ENCODE measurements around the gene PTPN11. TPM values are rescaled to one million over a fixed set of nuclear protein-coding genes. Genes with fewer than 3 reads are reported as not detected.

PTPN11 gene
- polyA plus RNA-seq, 1 experiment = 137 TPM

GRCh38 chr12:112523856-112524255, 105.1 kb downstream of the PTPN11 start:
- Histone ChIP-seq H3K27me3 (ENCODE audit: control insufficient read depth, insufficient read depth, low read length) (no peaks in the 10 kb centered on the region), H3K4me3 (ENCODE audit: low read depth, low read length) (no peak overlapping the region), H3K27ac (ENCODE audit: low read depth, low read length) (no peak overlapping the region), H3K9me3 (ENCODE audit: control insufficient read depth, insufficient read depth, low read length) (no peaks in the 10 kb centered on the region)
- no peak for TF ChIP-seq CTCF (IDR thresholded peaks at IDR 0.05; ENCODE audit: low read depth, low read length)
- CTCF ChIA-PET = no interaction called here
- POLR2A ChIA-PET = no interaction called here
- no peak for DNase-seq (ENCODE audit: low read depth, low spot score)

DNA sequence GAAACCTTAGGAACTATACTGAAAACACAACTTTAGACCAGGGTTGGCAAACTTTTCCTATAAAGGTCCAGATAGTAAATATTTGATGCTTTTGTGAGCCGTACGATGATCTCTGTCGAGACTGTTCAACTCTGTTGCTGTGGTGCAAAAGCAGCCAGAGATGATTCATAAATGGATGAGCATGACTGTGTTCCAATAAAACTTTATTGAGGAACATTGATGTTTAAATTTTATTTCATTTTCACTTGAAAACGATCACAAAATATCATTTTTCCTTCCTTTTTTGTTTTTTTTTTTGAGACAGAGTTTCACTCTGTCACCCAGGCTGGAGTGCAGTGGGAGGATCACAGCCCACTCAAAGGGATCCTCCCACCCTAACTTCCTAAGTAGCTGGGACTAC, 105.5 kb downstream of the PTPN11 start:
- Histone ChIP-seq H3K9me3 (ENCODE audit: control insufficient read depth, insufficient read depth, low read length) (no peaks in the 10 kb centered on the region), H3K27me3 (ENCODE audit: control insufficient read depth, insufficient read depth, low read length) (no peaks in the 10 kb centered on the region), H3K4me3 (ENCODE audit: low read depth, low read length) (no peak overlapping the region), H3K27ac (ENCODE audit: low read depth, low read length) (no peak overlapping the region)
- POLR2A ChIA-PET = no interaction called here
- no peak for TF ChIP-seq CTCF (IDR thresholded peaks at IDR 0.05; ENCODE audit: low read depth, low read length)
- no peak for DNase-seq (ENCODE audit: low read depth, low spot score)
- CTCF ChIA-PET = no interaction called here

GRCh38 chr12:112524676-112525425, 106.1 kb downstream of the PTPN11 start:
- POLR2A ChIA-PET = no interaction called here
- TF ChIP-seq CTCF (IDR thresholded peaks at IDR 0.05; ENCODE audit: low read depth, low read length) = peak; percentile 7; the same call in 1 of the 2 replicates
- no peak for DNase-seq (ENCODE audit: low read depth, low spot score)

GRCh38 chr12:112525426-112525809, 106.7 kb downstream of the PTPN11 start:
- H3K9me3 ChIP-seq (ENCODE audit: control insufficient read depth, insufficient read depth, low read length) = no peaks in the 10 kb centered on the region
- H3K27ac ChIP-seq (ENCODE audit: low read depth, low read length) = no peak overlapping the region
- no peak for DNase-seq (ENCODE audit: low read depth, low spot score)
- no peak for TF ChIP-seq CTCF (IDR thresholded peaks at IDR 0.05; ENCODE audit: low read depth, low read length)
- CTCF ChIA-PET = no interaction called here
- POLR2A ChIA-PET = no interaction called here
- no peaks in the 10 kb centered on the region for H3K27me3 ChIP-seq (ENCODE audit: control insufficient read depth, insufficient read depth, low read length)
- H3K4me3 ChIP-seq (ENCODE audit: low read depth, low read length) = no peak overlapping the region

More at GRCh38 chr12:112524676-112525425, 106.1 kb downstream of the PTPN11 start:
- Histone ChIP-seq H3K9me3 (ENCODE audit: control insufficient read depth, insufficient read depth, low read length) (no peaks in the 10 kb centered on the region), H3K4me3 (ENCODE audit: low read depth, low read length) (no peak overlapping the region), H3K27me3 (ENCODE audit: control insufficient read depth, insufficient read depth, low read length) (no peaks in the 10 kb centered on the region), H3K27ac (ENCODE audit: low read depth, low read length) (no peak overlapping the region)
- CTCF ChIA-PET = no interaction called here

GRCh38 chr12:112527082-112527481, 108.3 kb downstream of the PTPN11 start:
- CTCF ChIA-PET = interaction anchor here (0.6 kb wide), 1 partner anchor 608 kb away, joined by 3 read pairs; the partner anchor contains the start of gene RASAL1
- TF ChIP-seq CTCF (IDR thresholded peaks at IDR 0.05; ENCODE audit: low read depth, low read length) = no peak
- Histone ChIP-seq H3K27me3 (ENCODE audit: control insufficient read depth, insufficient read depth, low read length) (no peaks in the 10 kb centered on the region), H3K4me3 (ENCODE audit: low read depth, low read length) (no peak overlapping the region), H3K27ac (ENCODE audit: low read depth, low read length) (no peak overlapping the region), H3K9me3 (ENCODE audit: control insufficient read depth, insufficient read depth, low read length) (no peaks in the 10 kb centered on the region)
- POLR2A ChIA-PET = no interaction called here
- DNase-seq (ENCODE audit: low read depth, low spot score) = no peak

Measured in AG04450 (cell line).